HG03571 (cell line): Measurements from ENCODE around the gene DIAPH3.

Source experiments
- ATAC-seq: cut with Tn5 transposase; IDR thresholded peaks from one replicate; pipeline ENCODE4 v1.9.1; 2021; ENCODE audit not compliant: unreplicated experiment

The DIAPH3 gene

DNA sequence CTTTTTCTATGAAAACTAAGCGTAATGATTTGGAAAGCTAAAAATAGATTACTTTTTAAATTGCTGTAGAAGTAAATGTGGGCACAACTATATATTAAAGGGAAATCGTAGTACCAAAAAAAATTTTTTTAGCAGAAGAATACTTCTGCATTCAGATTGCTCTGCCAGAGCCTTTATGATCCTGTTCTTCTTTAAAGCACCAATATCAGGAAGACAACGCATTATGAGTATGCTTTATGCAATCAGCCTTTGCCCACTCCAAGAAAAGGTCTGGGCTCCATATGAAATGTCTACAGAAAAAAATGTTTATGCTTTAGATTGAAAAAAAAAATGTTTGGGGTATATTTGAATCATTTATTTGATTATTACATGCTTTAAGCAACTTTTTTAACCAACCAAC, 137.4 kb downstream of the DIAPH3 start:
- ATAC-seq, result no peak

- ATAC-seq, result no peak
Measured at GRCh38 chr13:60020288-60020687, 143.4 kb downstream of the DIAPH3 start.

GRCh38 chr13:60019119-60019993, 144.4 kb downstream of the DIAPH3 start:
- ATAC-seq, result peak; percentile 71

DNA sequence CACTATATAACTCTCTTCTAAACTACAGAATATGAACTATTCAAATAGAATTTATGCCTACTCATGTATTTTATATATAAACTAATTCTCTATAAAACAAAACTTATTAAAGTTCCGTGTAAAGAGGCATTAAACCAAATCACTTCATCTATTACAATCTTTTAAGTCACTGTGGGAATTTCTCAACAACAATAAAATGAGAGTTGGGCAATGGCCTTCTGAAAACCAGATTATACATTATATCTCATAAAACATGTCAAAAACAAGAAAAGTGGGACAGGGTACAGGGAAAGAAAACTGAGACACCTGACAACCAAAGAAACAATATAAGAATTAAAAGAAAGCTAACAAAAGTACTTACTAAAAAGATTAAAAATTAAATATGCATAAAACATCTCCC, 145.2 kb downstream of the DIAPH3 start:
- ATAC-seq, result no peak

- ATAC-seq, result no peak
Measured at GRCh38 chr13:60016229-60016628, 147.5 kb downstream of the DIAPH3 start.

DNA sequence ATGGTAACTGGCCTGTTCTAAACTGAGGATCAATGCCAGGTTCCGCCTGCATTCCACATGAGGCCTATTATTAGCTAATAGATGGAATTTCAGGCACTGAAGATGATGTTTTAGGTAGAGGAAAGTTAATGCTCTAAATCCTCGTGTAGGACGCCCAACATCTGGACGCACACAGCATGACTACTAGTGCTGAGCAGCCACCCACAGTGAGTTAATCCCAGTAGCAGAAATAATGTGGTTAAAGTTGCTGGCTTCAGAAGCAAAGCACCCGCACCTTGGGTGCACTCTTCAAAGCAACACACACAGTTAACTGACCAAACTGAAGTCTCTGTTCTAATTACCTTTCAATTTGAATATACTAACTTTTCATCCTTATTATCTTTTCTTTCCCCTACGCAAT, 150.6 kb downstream of the DIAPH3 start:
- ATAC-seq, result no peak

DNA sequence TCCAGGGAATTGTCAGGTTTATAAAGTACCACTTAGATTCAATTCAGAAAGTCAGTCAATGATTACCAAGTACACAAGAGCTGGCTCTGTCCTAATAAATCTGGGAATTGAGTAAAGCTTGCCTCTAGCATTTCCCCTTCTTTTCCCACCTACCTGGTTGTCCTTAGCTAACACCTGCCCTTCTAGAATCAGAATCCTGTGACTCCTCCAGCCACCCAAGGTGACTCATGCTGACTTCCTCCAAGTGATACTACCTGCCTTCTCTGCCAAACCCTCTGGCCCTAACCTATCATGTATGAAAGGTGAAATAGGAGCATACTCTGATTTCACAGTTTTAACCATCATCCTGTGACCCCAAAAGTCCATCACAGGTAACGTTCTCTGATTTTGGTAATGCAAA, 151.2 kb downstream of the DIAPH3 start:
- no peak for ATAC-seq

DNA sequence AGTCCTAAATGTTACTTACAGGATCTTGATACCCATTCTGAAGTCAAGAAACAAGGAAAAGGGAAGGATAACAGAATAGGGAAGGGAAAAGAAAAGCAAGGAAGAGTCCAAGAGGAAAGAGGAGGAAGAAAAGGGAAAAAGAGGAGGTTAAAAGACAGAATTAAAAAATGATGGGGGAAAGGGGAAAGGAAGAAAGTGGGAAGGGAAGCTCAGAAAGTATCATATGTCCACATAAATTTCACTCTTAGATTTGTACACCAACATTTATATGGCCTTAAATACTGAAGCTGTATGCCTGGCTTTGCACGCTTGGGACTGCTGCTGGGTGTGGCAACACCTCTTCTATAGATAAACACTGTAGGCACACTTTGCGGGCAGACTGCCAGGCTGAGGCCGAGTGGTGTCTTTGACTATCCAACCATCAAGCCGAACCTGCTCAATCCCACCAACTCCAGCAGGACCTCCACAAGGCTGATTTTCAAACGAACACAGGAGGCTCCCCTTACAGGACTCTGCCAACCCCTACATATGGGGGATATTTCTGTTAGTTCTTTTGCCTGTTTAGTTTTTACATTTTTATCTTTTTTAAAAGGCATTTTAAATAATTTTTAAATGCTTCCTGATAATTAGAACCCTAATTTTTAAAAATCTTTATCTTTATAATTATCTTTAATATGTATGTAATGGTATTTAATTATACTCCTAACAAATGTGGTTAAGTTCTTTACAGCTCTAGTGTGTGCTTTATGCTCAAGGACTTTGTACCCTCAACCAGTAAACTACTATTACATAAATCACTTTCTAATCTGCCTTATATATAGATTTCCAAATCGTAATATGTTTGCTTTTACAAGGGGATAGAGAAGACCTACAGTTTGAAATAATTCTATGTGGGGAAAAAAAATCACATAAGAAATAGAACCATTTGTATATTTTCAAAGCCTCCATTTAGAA, 154.2 kb downstream of the DIAPH3 start:
- ATAC-seq, result no peak

DNA sequence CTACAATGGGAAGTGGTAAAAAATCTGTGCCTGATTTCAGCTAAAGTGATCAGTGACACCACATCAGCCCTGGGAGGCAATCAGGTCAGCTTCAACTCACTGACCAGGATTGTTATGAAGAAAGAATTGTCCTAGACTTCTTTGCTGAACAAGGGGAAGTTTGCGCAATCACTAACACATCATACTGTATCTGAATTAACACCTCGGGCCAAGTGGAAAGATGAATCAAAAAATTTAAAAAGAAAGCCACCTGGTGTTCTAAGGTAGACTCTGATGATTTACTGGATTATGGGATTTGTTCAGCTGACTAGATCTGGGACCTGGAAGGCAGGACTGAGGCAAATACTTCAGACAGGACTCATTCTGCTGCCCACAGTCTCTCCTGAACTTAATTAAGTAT, 161.8 kb downstream of the DIAPH3 start:
- ATAC-seq, result no peak

- ATAC-seq, result no peak
Measured at GRCh38 chr13:60000976-60001375, 162.8 kb downstream of the DIAPH3 start.

- no peak for ATAC-seq
Measured at GRCh38 chr13:60000081-60000480, 163.6 kb downstream of the DIAPH3 start.

GRCh38 chr13:59997976-59998375, 165.8 kb downstream of the DIAPH3 start:
- no peak for ATAC-seq

- ATAC-seq, result no peak
Measured at GRCh38 chr13:59996461-59996980, 167.2 kb downstream of the DIAPH3 start.

GRCh38 chr13:59991395-59991794, 172.3 kb downstream of the DIAPH3 start:
- ATAC-seq, result no peak

GRCh38 chr13:59982631-59983382, 180.9 kb downstream of the DIAPH3 start:
- ATAC-seq, result no peak

DNA sequence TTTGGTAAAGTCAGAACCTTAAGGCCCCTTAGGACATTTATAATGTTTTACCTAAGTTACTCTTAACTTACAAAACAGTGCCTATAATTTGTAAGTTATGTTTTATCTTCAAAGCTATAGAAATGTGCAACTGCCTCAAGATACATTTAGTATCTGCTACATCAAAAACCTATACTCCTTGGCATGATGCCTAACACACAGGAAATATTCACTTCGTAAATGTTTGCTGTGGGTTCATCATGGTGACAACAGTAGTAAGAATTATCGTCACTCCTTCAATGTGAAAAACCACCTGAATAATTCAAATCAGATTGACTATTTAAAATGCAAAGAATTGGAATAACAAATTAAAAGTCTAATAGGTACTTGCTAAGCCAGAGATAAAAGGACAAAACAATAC, 184.1 kb downstream of the DIAPH3 start:
- ATAC-seq, result no peak

DNA sequence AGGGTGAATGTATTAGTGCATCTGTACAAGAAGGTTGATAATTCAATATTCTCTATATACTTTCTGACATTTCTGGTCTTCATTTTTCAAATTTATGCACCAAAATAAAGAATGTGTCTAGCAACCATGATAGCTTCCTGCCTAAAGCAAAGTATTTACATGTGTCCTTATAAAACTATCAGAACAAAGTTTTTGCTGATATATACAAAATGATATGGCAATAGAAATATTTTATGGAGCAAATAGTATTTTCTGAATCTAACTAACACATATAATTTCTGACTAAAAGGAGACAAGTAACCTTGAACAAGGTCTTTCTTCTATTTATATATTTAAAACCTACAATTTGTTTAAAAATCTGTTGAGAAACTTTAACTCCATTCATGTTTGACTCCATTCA, 184.9 kb downstream of the DIAPH3 start:
- ATAC-seq, result no peak

- ATAC-seq, result no peak
Measured at GRCh38 chr13:59976856-59977255, 186.9 kb downstream of the DIAPH3 start.

DNA sequence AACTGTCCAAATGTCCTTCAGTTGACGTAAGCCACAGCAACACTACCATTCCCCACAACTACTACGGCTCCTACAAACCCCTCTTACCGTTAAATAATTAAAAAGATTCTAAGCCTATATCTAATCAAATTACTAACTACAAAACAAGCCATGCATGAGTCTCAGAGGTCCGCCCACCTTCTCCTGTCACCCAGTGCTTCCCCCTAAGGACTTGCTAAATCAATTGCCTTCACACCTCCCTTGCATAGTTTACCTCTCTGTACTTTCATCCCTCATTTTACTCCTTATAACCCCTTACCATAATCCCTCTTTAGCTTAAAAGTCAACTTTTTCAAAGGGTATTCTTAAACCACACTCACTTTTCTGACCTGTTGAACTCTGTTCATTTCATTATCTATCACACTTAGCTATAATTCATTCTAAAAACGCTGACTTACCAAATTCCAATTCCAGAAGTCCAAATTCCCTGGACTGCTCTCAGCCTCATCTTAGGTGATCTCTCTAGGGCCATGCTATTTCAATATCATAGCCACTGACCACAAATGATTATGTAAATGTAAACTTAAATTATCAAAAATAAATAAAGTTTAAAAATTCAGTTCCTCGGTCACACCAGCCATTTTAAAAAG, 187.8 kb downstream of the DIAPH3 start:
- no peak for ATAC-seq

GRCh38 chr13:59970847-59971246, 192.9 kb downstream of the DIAPH3 start:
- no peak for ATAC-seq
